22Rv1 (cell line): ENCODE data around the gene THSD4.

Source experiments
- H3K27ac ChIP-seq: fragments of 450-650 bp; 2 replicates; pipeline ENCODE4 v1.5.1; 2017
- ZFX ChIP-seq: fragments of 450-650 bp; IDR thresholded peaks from 2 replicates; pipeline ENCODE4 v1.6.1; 2017; ENCODE audit warnings: antibody characterized with exemption, borderline replicate concordance
- TF ChIP-seq, protein P1 (sequence below): fragments of 450-650 bp; IDR thresholded peaks from 2 replicates; pipeline ENCODE4 v1.5.1; 2017; ENCODE audit warnings: mild to moderate bottlenecking

THSD4 gene

GRCh38 chr15:71549697-71550096 lies 434.4 kb downstream of the THSD4 start:
- no peak overlapping the region for H3K27ac ChIP-seq
- TF ChIP-seq ZFX, result no peak
- TF ChIP-seq, protein P1, sequence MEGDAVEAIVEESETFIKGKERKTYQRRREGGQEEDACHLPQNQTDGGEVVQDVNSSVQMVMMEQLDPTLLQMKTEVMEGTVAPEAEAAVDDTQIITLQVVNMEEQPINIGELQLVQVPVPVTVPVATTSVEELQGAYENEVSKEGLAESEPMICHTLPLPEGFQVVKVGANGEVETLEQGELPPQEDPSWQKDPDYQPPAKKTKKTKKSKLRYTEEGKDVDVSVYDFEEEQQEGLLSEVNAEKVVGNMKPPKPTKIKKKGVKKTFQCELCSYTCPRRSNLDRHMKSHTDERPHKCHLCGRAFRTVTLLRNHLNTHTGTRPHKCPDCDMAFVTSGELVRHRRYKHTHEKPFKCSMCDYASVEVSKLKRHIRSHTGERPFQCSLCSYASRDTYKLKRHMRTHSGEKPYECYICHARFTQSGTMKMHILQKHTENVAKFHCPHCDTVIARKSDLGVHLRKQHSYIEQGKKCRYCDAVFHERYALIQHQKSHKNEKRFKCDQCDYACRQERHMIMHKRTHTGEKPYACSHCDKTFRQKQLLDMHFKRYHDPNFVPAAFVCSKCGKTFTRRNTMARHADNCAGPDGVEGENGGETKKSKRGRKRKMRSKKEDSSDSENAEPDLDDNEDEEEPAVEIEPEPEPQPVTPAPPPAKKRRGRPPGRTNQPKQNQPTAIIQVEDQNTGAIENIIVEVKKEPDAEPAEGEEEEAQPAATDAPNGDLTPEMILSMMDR, result no peak

- TF ChIP-seq, protein P1, result no peak
- TF ChIP-seq ZFX, result no peak
- H3K27ac ChIP-seq, result no peak overlapping the region
Measured at GRCh38 chr15:71551566-71551965, 436.3 kb downstream of the THSD4 start.

DNA sequence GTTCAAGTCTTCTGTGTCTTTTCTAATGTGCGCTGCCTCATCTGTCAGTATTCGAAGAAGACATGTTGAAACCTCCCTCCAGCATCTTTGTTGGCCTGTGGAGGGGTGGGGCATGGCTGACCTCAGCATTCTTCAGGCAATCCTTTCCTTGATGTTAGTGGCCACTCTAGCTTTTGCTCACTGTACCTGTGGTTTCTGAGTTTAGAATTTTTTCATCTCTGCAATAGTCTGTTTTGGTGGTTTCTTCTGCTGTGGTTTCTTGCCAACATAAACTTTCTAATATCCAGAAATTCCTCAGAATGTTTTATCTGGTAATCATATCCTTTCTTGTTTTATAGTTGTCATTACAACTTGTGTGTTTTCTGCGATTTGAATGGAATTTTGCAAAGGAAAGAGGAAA lies 443.8 kb downstream of the THSD4 start:
- TF ChIP-seq, protein P1, result no peak
- no peak for TF ChIP-seq ZFX
- no peak overlapping the region for H3K27ac ChIP-seq

DNA sequence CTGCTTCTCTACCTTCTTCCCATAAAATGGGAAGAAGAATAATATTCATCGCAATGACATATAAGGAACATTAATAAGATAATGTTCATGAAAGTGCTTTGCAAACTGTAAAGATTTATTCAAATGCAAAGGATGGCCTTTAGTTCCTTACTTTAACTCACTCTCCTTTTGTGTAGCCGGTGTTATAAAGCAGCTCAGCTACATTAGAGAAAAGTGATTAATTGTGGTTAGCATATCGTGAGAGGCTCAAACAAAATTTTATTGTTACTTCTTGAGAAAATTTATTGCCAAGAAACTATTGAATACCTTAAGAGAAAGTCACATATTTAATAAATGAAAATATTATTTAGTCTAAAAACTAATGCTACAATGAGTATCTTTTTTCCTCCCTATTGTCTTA lies 444.3 kb downstream of the THSD4 start:
- no peak overlapping the region for H3K27ac ChIP-seq
- TF ChIP-seq ZFX, result no peak
- TF ChIP-seq, protein P1, result no peak

- no peak overlapping the region for H3K27ac ChIP-seq
- TF ChIP-seq, protein P1, result no peak
- TF ChIP-seq ZFX, result no peak
Measured at GRCh38 chr15:71562251-71562650, 447.0 kb downstream of the THSD4 start.

- TF ChIP-seq, protein P1, result no peak
- no peak for TF ChIP-seq ZFX
- no peak overlapping the region for H3K27ac ChIP-seq
Measured at GRCh38 chr15:71564217-71564616, 448.9 kb downstream of the THSD4 start.

DNA sequence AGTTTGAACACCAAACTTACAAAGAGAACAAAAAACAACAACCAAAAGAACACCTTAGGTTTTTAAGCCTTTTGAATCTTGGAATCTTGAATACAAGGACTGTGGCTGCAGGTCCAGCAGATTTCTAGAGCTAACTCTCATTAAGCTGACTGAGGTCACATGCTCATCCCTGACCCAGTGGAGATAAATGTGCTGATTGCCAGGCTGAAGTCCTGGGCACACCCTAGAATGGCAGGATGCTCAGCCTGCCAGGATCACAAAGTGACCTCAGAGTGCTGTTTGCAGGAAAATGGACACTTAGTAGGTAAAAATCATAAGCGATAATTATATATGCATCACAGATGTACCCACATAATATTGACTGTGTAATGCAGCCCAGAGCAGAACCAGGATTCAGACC lies 449.7 kb downstream of the THSD4 start:
- H3K27ac ChIP-seq, result no peak overlapping the region
- no peak for TF ChIP-seq ZFX
- TF ChIP-seq, protein P1, result no peak
